ENCODE measurements around the gene SPG7. TPM values are rescaled to one million over a fixed set of nuclear protein-coding genes. Genes with fewer than 3 reads are reported as not detected.
"Not testable (repeated sequence)": the region's sequence is repeated elsewhere in the genome, so short reads cannot be mapped to it uniquely, and the experiment has no call there.

Gene SPG7
- total RNA-seq: 10 to 100 TPM; 73.9 to 77.9 TPM

DNA sequence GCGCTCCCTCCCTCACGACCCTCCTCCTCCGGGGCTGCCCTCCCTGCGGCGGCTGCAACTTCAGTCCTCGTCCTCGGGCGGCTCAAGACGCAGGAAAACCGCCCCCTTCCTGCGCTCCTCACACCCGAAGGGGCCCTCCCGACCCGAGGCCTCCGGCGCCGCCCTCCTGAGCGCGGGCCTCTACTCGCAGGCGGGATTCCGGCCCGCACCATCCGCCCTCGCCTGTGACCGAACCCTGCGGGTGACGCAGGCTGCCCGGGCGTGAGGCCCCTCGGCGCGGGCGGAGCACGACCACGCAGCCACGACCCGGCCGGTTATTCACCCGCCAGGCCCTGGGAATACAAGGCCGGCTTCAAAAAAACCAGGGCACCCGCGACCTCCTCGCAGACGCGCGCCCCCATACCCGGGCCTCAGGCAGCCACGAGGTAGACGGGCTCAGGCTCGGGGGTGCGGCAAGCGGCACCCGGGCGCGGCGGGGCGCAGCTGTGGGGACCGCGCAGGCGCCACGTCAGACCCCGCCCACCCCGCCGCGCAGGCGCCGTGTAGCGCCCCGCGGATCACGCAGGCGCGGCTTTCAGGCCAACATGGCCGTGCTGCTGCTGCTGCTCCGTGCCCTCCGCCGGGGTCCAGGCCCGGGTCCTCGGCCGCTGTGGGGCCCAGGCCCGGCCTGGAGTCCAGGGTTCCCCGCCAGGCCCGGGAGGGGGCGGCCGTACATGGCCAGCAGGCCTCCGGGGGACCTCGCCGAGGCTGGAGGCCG lies at the start of gene SPG7:
Gene SPG7, plus strand, starts transcription at position 570 of the 757 bp plus-strand sequence. Its CDS starts 15 bp downstream, at position 585.
- H3K4me3 Mint-ChIP-seq: peak within 1 kb of the TSS; percentile 93
- peak; percentile 92 for DNase-seq
- CTCF ChIA-PET: interaction anchor here (1.0 to 3.0 kb wide), 15 partner anchors 19 to 290 kb away, joined by 3 to 22 read pairs (median 3); partner anchors contain the start of gene ZNF778
- H3K27me3 Mint-ChIP-seq: no peaks in the 10 kb centered on the region
- POLR2A ChIA-PET: interaction anchor here (0.6 to 6.7 kb wide), 37 partner anchors 9 to 1991 kb away, joined by 3 to 158 read pairs (median 4); partner anchors contain the start of genes ANKRD11, RPL13 and ZNF778
- H3K36me3 Mint-ChIP-seq (ENCODE audit: low read depth): peaks cover 8% of the 10 kb centered on the region
- H3K9me3 Mint-ChIP-seq: no peaks in the 10 kb centered on the region
- peak within 1 kb of the TSS; percentile 90 for H3K27ac Mint-ChIP-seq
- peaks cover 43% of the 10 kb centered on the region for H3K4me1 Mint-ChIP-seq

- DNase-seq: no peak
- Mint-ChIP-seq H3K27ac (no peak overlapping the region), H3K4me3 (no peak overlapping the region), H3K9me3 (no peaks in the 10 kb centered on the region), H3K27me3 (no peaks in the 10 kb centered on the region), H3K36me3 (ENCODE audit: low read depth) (peaks cover 33% of the 10 kb centered on the region), H3K4me1 (peaks cover 54% of the 10 kb centered on the region)
- ChIA-PET CTCF (no interaction called here), POLR2A (interaction anchor here (1.2 kb wide), 2 partner anchors 20 to 49 kb away, joined by 3 read pairs; no protein-coding TSS in a partner anchor)
These were observed 49.7 kb upstream of the SPG7 start for GRCh38 chr16:89458551-89458950.

DNA sequence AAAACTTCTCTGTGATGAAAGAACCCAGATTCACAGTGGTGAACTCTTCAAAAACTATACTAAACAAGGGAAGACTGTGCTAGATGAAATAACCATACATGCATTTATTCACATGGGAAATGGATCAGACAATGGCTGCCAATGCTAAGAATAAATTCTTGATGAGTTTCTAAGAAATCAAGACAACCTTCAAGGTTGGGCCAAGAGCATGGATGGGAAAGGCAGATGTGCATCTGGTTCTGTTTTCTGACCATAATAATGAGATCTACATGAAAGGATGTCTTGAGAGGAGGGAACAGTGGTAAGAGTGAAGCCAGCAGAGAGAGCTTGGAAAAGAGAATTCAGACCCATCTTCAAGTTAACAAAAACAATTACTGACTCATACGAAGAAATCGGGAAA lies 49.2 kb upstream of the SPG7 start:
- CTCF ChIA-PET: no interaction called here
- peaks cover 50% of the 10 kb centered on the region for H3K4me1 Mint-ChIP-seq

DNA sequence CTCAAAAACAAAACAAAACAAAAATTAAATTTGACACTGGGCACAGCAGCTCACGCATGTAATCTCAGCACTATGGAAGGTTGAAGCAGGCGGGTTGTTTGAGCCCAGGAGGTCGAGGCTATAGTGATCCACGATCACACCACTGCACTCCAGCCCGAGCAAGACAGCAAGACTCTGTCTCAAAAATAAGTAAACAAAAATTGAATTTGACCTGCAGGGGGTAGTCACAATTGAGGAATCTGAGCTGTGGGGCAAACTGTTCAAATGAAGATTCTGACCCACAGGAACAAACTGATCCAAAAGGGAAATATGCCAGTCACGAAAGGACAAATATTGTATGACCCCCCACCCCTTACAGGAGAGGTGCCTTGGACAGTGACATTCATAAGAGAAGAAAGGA lies 47.6 kb upstream of the SPG7 start:
- H3K27me3 Mint-ChIP-seq: no peaks in the 10 kb centered on the region
- ChIA-PET POLR2A (no interaction called here), CTCF (interaction anchor here (0.9 kb wide), 1 partner anchor 34 kb away, joined by 3 read pairs; no protein-coding TSS in a partner anchor)
- no peak overlapping the region for H3K4me3 Mint-ChIP-seq
- peaks cover 35% of the 10 kb centered on the region for H3K36me3 Mint-ChIP-seq (ENCODE audit: low read depth)
- DNase-seq: no peak
- H3K4me1 Mint-ChIP-seq: peaks cover 50% of the 10 kb centered on the region
- H3K9me3 Mint-ChIP-seq: no peaks in the 10 kb centered on the region
- H3K27ac Mint-ChIP-seq: peak overlapping the region; percentile 34

More for the DNA sequence above, 49.2 kb upstream of the SPG7 start:
- no peak overlapping the region for H3K4me3 Mint-ChIP-seq
- H3K27ac Mint-ChIP-seq: no peak overlapping the region
- POLR2A ChIA-PET: no interaction called here
- no peaks in the 10 kb centered on the region for H3K9me3 Mint-ChIP-seq
- peaks cover 33% of the 10 kb centered on the region for H3K36me3 Mint-ChIP-seq (ENCODE audit: low read depth)
- H3K27me3 Mint-ChIP-seq: no peaks in the 10 kb centered on the region
- DNase-seq: no peak

GRCh38 chr16:89461890-89462289 lies 46.3 kb upstream of the SPG7 start:
- POLR2A ChIA-PET: interaction anchor here (1.0 kb wide), 1 partner anchor 22 kb away, joined by 6 read pairs; no protein-coding TSS in a partner anchor
- H3K27me3 Mint-ChIP-seq, H3K9me3 Mint-ChIP-seq, H3K27ac Mint-ChIP-seq, H3K4me3 Mint-ChIP-seq, DNase-seq, CTCF ChIA-PET: not testable (repeated sequence)
- H3K4me1 Mint-ChIP-seq: peaks cover 48% of the 10 kb centered on the region
- peaks cover 33% of the 10 kb centered on the region for H3K36me3 Mint-ChIP-seq (ENCODE audit: low read depth)

- peaks cover 34% of the 10 kb centered on the region for H3K36me3 Mint-ChIP-seq (ENCODE audit: low read depth)
- POLR2A ChIA-PET: interaction anchor here (0.6 kb wide), 1 partner anchor 54 kb away, joined by 4 read pairs; no protein-coding TSS in a partner anchor
- DNase-seq, H3K4me3 Mint-ChIP-seq, CTCF ChIA-PET, H3K27ac Mint-ChIP-seq, H3K27me3 Mint-ChIP-seq, H3K9me3 Mint-ChIP-seq: not testable (repeated sequence)
- H3K4me1 Mint-ChIP-seq: peaks cover 51% of the 10 kb centered on the region
These were observed 45.6 kb upstream of the SPG7 start for GRCh38 chr16:89462639-89463038.

- CTCF ChIA-PET, H3K27ac Mint-ChIP-seq, H3K4me3 Mint-ChIP-seq, DNase-seq, H3K27me3 Mint-ChIP-seq, H3K9me3 Mint-ChIP-seq: not testable (repeated sequence)
- Mint-ChIP-seq H3K36me3 (ENCODE audit: low read depth) (peaks cover 33% of the 10 kb centered on the region), H3K4me1 (peaks cover 54% of the 10 kb centered on the region)
- POLR2A ChIA-PET: interaction anchor here (0.6 kb wide), 1 partner anchor 53 kb away, joined by 4 read pairs; no protein-coding TSS in a partner anchor
These were observed 44.9 kb upstream of the SPG7 start for GRCh38 chr16:89463312-89463711.

DNA sequence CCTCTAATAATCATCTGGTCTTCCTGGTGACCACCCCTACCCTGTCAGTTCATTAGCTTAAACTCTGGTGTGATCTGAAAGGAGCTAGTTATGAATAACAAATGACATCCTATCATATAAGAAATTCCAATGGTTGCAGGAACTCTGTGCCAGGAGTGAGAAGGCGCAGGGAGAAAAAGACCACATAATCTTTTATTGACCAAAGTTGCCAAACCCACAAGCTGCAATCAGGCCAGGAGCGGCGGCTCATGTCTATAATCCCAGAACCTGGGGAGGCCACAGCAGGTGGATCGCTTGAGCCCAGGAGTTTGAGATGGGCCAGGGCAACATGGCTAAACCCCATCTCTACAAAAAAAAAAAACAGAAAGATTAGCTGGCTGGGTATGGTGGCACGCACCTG lies 41.3 kb upstream of the SPG7 start:
- Mint-ChIP-seq H3K27me3 (no peaks in the 10 kb centered on the region), H3K4me1 (peaks cover 46% of the 10 kb centered on the region), H3K27ac (no peak overlapping the region), H3K9me3 (no peaks in the 10 kb centered on the region), H3K36me3 (ENCODE audit: low read depth) (peaks cover 20% of the 10 kb centered on the region), H3K4me3 (no peak overlapping the region)
- ChIA-PET CTCF (interaction anchor here (0.7 to 1.6 kb wide), 2 partner anchors 11 to 37 kb away, joined by 4 read pairs; no protein-coding TSS in a partner anchor), POLR2A (interaction anchor here (0.7 to 1.6 kb wide), 4 partner anchors 15 to 98 kb away, joined by 3 to 5 read pairs (median 3); no protein-coding TSS in a partner anchor)
- no peak for DNase-seq

DNA sequence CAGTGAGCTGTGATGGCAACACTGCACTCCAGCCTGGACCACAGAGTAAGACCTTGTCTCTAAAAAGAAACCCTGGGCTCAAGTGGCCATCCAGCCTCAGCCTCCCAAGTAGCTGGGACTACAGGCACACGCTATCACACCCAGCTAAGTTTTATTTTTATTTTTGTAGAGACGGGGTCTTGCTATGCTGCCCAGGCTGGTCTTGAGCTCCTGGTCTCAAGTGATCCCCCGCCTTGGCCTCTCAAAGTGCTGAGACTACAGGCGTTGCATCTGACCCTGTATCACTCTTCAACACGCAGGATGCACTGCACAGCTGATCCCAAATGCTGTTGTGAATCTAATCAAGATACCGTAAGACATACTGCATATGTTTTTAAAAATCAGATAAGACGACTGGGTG lies 40.8 kb upstream of the SPG7 start:
- Mint-ChIP-seq H3K4me3 (no peak overlapping the region), H3K36me3 (ENCODE audit: low read depth) (peaks cover 23% of the 10 kb centered on the region), H3K4me1 (peaks cover 50% of the 10 kb centered on the region), H3K27ac (no peak overlapping the region), H3K27me3 (no peaks in the 10 kb centered on the region), H3K9me3 (no peaks in the 10 kb centered on the region)
- DNase-seq: no peak
- ChIA-PET POLR2A (interaction anchor here (0.7 to 1.6 kb wide), 3 partner anchors 16 to 98 kb away, joined by 3 to 5 read pairs (median 3); no protein-coding TSS in a partner anchor), CTCF (interaction anchor here (1.6 kb wide), 1 partner anchor 12 kb away, joined by 4 read pairs; no protein-coding TSS in a partner anchor)

DNA sequence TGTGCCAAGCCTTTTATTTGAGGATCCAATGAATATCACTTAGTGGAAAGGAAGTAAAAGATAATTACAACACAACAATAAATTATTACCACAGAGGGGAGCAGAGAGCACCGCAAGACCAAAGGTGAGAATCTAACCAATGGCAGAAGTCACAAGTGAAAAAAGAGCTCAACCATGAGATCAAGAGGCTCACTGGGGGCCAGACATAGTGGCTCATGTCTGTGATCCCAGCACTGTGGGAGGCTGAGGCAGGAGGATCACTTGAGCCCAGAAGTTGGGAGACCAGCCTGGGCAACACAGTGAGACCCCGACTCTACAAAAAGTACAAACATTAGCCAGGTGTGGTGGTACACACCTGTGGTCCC lies 35.5 kb upstream of the SPG7 start:
- DNase-seq: no peak
- peak overlapping the region; percentile 37 for H3K27ac Mint-ChIP-seq
- H3K27me3 Mint-ChIP-seq: no peaks in the 10 kb centered on the region
- CTCF ChIA-PET: interaction anchor here (1.2 to 2.7 kb wide), 3 partner anchors 11 to 138 kb away, joined by 3 to 10 read pairs (median 7); no protein-coding TSS in a partner anchor
- POLR2A ChIA-PET: interaction anchor here (1.4 to 3.7 kb wide), 4 partner anchors 11 to 158 kb away, joined by 4 to 17 read pairs (median 6); partner anchors contain the start of gene SPG7
- H3K4me1 Mint-ChIP-seq: peaks cover 71% of the 10 kb centered on the region
- H3K4me3 Mint-ChIP-seq: no peak overlapping the region
- no peaks in the 10 kb centered on the region for H3K9me3 Mint-ChIP-seq
- peaks cover 25% of the 10 kb centered on the region for H3K36me3 Mint-ChIP-seq (ENCODE audit: low read depth)

GRCh38 chr16:89473136-89473712 lies 35.0 kb upstream of the SPG7 start:
- H3K36me3 Mint-ChIP-seq (ENCODE audit: low read depth): peaks cover 25% of the 10 kb centered on the region
- no peaks in the 10 kb centered on the region for H3K9me3 Mint-ChIP-seq
- no peaks in the 10 kb centered on the region for H3K27me3 Mint-ChIP-seq
- peak overlapping the region; percentile 34 for H3K27ac Mint-ChIP-seq
- POLR2A ChIA-PET: interaction anchor here (1.0 to 3.7 kb wide), 7 partner anchors 11 to 158 kb away, joined by 3 to 17 read pairs (median 5); partner anchors contain the start of gene SPG7
- CTCF ChIA-PET: interaction anchor here (1.2 to 2.3 kb wide), 3 partner anchors 16 to 138 kb away, joined by 3 to 7 read pairs (median 3); no protein-coding TSS in a partner anchor
- no peak for DNase-seq
- H3K4me1 Mint-ChIP-seq: peaks cover 72% of the 10 kb centered on the region
- no peak overlapping the region for H3K4me3 Mint-ChIP-seq

GRCh38 chr16:89473791-89474414 lies 34.3 kb upstream of the SPG7 start:
- Mint-ChIP-seq H3K4me1 (peaks cover 79% of the 10 kb centered on the region), H3K36me3 (ENCODE audit: low read depth) (peaks cover 23% of the 10 kb centered on the region), H3K9me3 (no peaks in the 10 kb centered on the region), H3K27me3 (no peaks in the 10 kb centered on the region), H3K4me3 (no peak overlapping the region), H3K27ac (peak overlapping the region; percentile 48)
- CTCF ChIA-PET: interaction anchor here (1.2 kb wide), 2 partner anchors 10 to 15 kb away, joined by 3 to 4 read pairs; no protein-coding TSS in a partner anchor
- no peak for DNase-seq
- POLR2A ChIA-PET: interaction anchor here (0.7 to 1.9 kb wide), 6 partner anchors 10 to 116 kb away, joined by 3 to 14 read pairs (median 4); partner anchors contain the start of genes ANKRD11 and SPG7
